NCI-H2227 (cell line): ENCODE results near the gene RPGR.

Experiments
- DNase-seq: peaks from one replicate; lab custom pipeline; 2025; ENCODE audit not compliant: unreplicated experiment; lab: John Stamatoyannopoulos, UW

The RPGR gene

GRCh38 chrX:38327007-38327774 lies at the start of gene RPGR:
RPGR (minus strand) TSS chrX:38327509; CDS start chrX:38327367, 142 bp downstream.
- peak; percentile 98 for DNase-seq

GRCh38 chrX:38376747-38377146 lies 49.4 kb upstream of the RPGR start:
- no peak for DNase-seq

GRCh38 chrX:38375891-38376290 lies 48.6 kb upstream of the RPGR start:
- DNase-seq: no peak

- no peak for DNase-seq
Measured at GRCh38 chrX:38374431-38374830, 47.1 kb upstream of the RPGR start.

GRCh38 chrX:38371641-38372040 lies 44.3 kb upstream of the RPGR start:
- DNase-seq: no peak

GRCh38 chrX:38368774-38369173 lies 41.5 kb upstream of the RPGR start:
- DNase-seq: no peak

- no peak for DNase-seq
Measured at GRCh38 chrX:38365954-38366353, 38.6 kb upstream of the RPGR start.

GRCh38 chrX:38363046-38363445 lies 35.7 kb upstream of the RPGR start:
- no peak for DNase-seq

DNA sequence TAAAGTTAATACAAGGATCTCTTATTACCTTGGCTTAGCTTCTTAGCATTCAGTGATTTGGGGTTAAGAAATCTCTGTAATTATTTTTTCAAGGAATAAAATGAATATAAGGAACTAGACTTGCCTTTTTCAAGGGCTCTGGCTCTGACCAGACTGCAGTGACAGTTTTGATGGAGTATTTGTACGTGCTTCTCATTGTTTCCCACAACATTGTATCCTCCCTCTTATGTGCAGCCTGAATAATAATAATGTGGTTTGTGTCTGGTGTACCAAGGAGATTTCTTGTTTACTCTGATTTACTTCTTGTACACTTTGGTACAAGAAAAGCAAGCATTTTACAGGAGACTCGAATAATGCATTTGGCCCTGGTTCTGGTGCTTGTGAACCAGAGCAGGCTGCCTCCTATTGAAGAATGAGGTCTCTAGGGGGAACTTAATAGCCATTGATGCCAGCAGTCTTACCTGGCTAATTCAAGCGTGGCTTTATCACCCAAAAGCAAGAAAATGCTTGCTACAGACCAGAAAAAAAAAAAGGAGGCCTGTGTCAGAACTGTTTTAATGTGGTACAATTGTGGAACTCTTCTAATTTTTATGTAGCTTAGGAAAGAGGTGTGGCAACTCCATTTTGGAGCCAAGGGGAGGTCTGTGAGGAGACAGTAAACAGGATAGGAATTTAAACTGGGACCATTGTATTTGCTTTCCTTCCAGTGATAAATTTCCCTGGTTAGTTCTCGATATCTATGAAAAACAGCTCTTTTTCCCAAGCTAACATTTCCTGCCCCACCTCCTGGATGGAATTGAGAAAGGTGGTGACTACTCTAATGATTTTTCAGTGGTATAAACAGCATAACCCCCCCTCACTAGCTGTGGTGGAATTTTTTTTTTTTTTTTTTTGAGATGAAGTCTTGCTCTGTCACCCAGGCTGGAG lies 30.7 kb upstream of the RPGR start:
- DNase-seq: no peak

GRCh38 chrX:38356401-38356800 lies 29.1 kb upstream of the RPGR start:
- DNase-seq: no peak

DNA sequence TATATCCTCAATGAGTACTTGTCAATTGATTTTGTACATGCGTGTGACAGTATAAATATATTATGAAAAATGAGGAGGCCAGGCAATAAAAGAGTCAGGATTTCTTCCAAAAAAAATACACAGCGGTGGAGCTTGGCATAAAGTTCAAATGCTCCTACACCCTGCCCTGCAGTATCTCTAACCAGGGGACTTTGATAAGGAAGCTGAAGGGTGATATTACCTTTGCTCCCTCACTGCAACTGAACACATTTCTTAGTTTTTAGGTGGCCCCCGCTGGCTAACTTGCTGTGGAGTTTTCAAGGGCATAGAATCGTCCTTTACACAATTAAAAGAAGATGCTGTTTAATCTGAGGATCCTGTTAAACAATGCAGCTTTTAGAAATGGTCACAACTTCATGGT lies 25.1 kb upstream of the RPGR start, which contains the start of gene OTC:
Gene OTC, plus strand, starts transcription at position 243 of the 400 bp plus-strand sequence. Its CDS starts 93 bp downstream, at position 336.
- no peak for DNase-seq

- DNase-seq: no peak
Measured at GRCh38 chrX:38351346-38351745, 24.0 kb upstream of the RPGR start.

GRCh38 chrX:38347136-38347535 lies 19.8 kb upstream of the RPGR start:
- no peak for DNase-seq

DNA sequence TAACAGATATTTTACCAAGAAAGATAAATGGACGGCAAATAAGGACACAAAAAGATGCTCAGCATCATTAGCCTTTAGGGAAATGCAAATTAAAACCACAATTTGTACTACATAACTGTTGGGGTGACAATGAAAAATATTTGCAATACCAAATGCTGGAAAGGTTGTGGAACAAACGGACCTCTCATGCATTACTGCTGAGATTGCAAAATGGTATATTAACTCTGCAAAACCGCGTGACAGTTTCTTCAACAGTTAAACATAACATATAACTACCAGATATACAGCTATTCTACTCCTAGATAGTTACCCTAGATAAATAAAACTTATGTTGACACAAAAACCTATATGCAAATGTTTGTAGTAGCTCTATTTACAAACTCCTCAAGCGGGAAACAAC lies 18.8 kb upstream of the RPGR start:
- DNase-seq: no peak

DNA sequence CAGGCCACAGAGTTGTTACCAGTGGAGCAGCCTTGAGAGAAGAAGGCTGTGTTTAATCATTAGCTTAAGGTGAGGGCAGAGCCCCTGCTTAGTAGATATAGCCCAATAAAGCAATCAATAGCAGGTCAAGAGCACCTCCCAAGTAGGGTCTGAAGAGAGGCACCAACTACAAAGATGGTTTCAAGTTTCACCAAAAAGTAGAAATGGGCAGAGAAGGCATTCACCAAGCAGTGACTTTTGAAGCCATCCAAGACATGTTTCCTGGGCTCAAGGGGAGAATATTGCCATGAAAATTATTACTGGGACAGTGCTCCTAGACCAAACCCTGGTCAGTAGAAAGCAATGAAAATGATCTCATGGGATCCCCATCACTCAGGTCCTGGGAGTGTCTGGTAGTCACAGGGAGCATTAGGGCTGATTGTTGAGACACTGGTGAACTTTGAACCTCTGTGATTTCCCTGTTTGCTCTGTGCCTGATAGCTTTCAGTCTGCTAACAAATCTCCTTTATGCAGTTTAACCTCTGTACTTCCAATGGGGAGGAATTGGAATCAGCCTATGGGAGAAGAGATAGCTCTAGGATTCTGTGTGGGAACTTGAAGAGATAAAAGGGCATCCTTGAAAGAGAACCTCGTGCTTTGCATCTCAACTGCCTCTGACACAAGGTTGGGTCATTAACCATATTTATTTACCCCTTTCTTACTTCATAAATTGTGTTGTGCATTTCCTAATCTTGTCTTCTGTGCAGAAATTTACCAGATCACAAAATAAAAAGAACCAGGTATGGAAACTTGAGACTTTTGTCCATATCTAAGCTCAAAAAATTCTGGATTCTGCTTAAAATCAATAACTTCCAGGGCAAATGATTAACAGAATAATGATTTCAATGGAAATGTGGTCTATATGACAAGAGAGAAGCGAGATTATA lies 15.8 kb upstream of the RPGR start:
- DNase-seq: no peak

- no peak for DNase-seq
Measured at GRCh38 chrX:38341442-38341841, 14.1 kb upstream of the RPGR start.

DNA sequence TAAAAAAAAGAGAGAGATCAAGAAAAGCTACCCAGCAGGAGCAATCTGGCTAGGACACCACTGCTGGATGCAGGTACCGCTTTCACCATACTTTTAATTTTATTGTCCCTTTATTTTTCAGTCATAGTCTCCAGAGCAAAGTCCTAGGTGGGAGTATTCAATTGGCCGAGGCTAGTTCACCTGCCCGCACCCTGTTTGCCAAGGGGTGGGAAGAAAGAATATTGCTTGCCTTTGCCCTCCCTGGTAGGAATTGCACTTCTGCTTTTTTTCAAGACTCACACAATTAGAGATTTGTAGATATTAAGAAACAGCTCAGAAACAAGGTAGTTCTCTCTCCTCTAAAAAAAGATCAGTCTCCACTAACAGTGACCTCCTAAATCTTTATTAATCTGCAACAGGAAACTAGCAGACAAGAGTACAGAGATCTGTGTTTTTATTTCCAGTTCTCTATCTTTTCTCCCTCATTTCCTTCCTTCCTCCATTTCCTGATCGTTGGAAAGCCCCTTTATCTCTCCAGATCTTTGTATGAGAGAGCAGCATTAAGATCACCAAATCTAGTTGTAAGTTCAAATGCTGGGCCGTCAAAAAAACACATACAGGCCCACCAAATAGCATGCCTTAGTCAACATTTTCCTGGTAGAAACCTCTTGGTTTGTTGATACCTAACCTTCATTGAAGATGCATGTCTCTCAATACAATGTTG lies 9.4 kb upstream of the RPGR start:
- DNase-seq: no peak

DNA sequence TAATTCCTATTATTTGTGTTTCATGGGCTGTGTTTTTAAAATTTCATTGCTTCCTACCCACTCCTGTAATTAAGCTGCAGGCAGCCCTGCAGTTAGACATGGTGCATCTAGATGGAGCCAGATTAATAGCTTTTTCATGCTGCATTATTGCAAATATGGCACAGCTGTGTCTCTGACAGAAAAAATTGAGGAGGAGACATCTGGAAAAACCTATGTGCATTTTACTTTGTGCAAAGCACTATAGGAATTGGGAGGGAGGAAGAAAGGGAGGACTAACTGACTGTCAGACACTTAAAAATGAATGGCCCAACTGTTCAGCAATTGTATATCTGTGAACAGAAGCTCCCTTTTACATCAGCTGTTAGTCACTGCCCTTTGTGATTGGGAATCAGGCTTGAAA lies 8.1 kb upstream of the RPGR start:
- DNase-seq: peak; percentile 57

DNA sequence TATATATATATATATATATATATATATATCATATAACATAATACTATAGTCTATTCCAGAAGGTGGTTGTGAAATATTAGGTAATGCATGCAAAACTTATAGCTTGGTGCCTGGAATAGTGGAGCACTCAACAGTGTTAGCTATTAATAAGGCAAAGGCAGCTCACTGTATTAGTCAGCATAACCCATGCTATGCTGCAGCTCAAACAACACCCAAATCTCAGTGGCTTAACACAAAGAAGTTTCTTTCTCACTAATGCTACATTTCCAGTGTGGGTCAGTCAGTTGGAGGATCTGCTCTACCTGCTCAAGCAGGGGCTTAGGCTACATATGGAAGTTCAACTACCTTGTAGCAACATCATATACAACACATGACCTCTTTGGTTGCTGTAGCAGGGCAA lies 5.2 kb upstream of the RPGR start:
- DNase-seq: no peak

GRCh38 chrX:38327775-38328081 lies 419 bp upstream of the RPGR start:
- DNase-seq: no peak

DNA sequence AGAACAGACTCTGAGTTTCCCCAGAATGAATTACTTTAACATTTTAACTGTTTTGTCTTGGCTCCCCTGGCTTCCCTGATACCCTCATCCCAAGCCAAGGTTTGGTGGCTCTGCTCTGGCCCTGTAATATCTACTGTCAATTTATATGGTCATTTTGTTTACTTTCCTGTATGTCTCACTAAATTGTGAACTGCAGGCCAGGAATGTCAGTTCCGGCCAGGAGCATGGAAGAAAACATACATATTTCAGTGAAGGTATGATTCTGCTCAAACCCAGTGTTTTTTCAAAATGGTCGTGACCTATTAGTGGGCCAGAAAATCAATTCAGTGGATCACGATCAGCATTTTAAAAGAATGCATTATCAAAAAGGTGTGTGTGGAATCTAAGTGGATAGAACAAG lies 1.2 kb downstream of the RPGR start:
- DNase-seq: no peak
